PC-3 (cell line): ENCODE measurements around the gene FAM120B. TPM values are rescaled to one million over a fixed set of nuclear protein-coding genes. Genes with fewer than 3 reads are reported as not detected.

Source experiments
- ATAC-seq: fragments of 200-7000 bp; cut with Tn5 transposase; 2 replicates; pipeline ENCODE4 v1.9.1; 2020; ENCODE audit warnings: mild to moderate bottlenecking, moderate library complexity
- BruUV-seq: library from RNA; stranded (reverse); fragments of 400-500 nt; replicated peaks from 2 replicates; lab custom pipeline; 2021; lab: Mats Ljungman, UMichigan
- CTCF ChIA-PET: fragments of 300-600 bp; sonication (Branson Sonifier 250); formaldehyde crosslinking; loops from one replicate; lab custom pipeline; 2022; ENCODE audit warnings: antibody characterized with exemption; lab: Charles Lee
- POLR2A ChIA-PET: fragments of 300-600 bp; sonication (Branson Sonifier 250); formaldehyde crosslinking; loops from one replicate; lab custom pipeline; 2022; ENCODE audit warnings: antibody characterized with exemption; ENCODE audit not compliant: unreplicated experiment; lab: Charles Lee
- DNase-seq: peaks from one replicate; pipeline ENCODE4 v3.0.0-alpha.2; 2015
- H2AFZ ChIP-seq: fragments of 300-600 bp; sonication (generic); 2 replicates; pipeline ENCODE4 v1.6.0; 2016; ENCODE audit warnings: antibody characterized with exemption, low read length
- H3F3A ChIP-seq: fragments of 300-600 bp; sonication (generic); one replicate; pipeline ENCODE4 v1.6.0; 2017; ENCODE audit warnings: antibody characterized with exemption, low read length, control low read depth, mild to moderate bottlenecking; ENCODE audit not compliant: unreplicated experiment
- H3K27ac ChIP-seq: fragments of 300-600 bp; sonication (generic); 2 replicates; pipeline ENCODE4 v1.5.1; 2016; ENCODE audit warnings: mild to moderate bottlenecking, low read length
- H3K27me3 ChIP-seq: fragments of 300-600 bp; sonication (generic); 2 replicates; pipeline ENCODE4 v1.6.1; 2016; ENCODE audit warnings: low read length, mixed read lengths
- H3K36me3 ChIP-seq: fragments of 300-600 bp; sonication (generic); 2 replicates; pipeline ENCODE4 v1.6.1; 2016; ENCODE audit warnings: low read depth, mixed run types, low read length, mixed read lengths
- H3K4me1 ChIP-seq: fragments of 300-600 bp; sonication (generic); 2 replicates; pipeline ENCODE4 v1.5.1; 2016; ENCODE audit warnings: low read length; ENCODE audit not compliant: insufficient read depth
- H3K4me2 ChIP-seq: fragments of 300-600 bp; sonication (generic); 2 replicates; pipeline ENCODE4 v1.6.0; 2016; ENCODE audit warnings: low read length
- H3K4me3 ChIP-seq: fragments of 300-600 bp; sonication (generic); 2 replicates; pipeline ENCODE4 v1.5.1; 2016; ENCODE audit warnings: mild to moderate bottlenecking, low read length, mixed read lengths
- H3K79me2 ChIP-seq: fragments of 300-600 bp; sonication (generic); 2 replicates; pipeline ENCODE4 v1.6.1; 2017; ENCODE audit warnings: low read length, mixed read lengths
- H3K9ac ChIP-seq: fragments of 300-600 bp; sonication (generic); 2 replicates; pipeline ENCODE4 v1.6.0; 2016; ENCODE audit warnings: mild to moderate bottlenecking, low read length
- H3K9me2 ChIP-seq: fragments of 300-600 bp; sonication (generic); replicated peaks from 2 replicates; pipeline ENCODE4 v1.6.1; 2016; ENCODE audit warnings: mixed run types, low read length, mixed read lengths
- H3K9me3 ChIP-seq: fragments of 300-600 bp; sonication (generic); 2 replicates; pipeline ENCODE4 v1.6.1; 2016; ENCODE audit warnings: low read length, mixed read lengths
- H4K20me1 ChIP-seq: fragments of 300-600 bp; sonication (generic); 2 replicates; pipeline ENCODE4 v1.6.1; 2016; ENCODE audit warnings: low read length, mixed read lengths
- EZH2 ChIP-seq: fragments of 300-600 bp; sonication (generic); IDR thresholded peaks from one replicate; pipeline ENCODE4 v1.6.1; 2017; ENCODE audit warnings: antibody characterized with exemption, mild to moderate bottlenecking, low read length; ENCODE audit not compliant: unreplicated experiment
- EZH2phosphoT487 ChIP-seq: fragments of 300-600 bp; sonication (generic); IDR thresholded peaks from 2 replicates; pipeline ENCODE4 v1.6.1; 2018; ENCODE audit warnings: mild to moderate bottlenecking, antibody characterized with exemption, low read length, borderline replicate concordance
- intact Hi-C: fragments of 100-400 bp; cut with micrococcal nuclease; formaldehyde crosslinking; loops from 2 replicates; pipeline ENCODE4 v1.9.0; 2023
- total RNA-seq: library from RNA; depleted of rRNA; stranded (reverse); fragments of >200 nt; gene quantifications from 2 replicates; pipeline ENCODE4 v1.2.3, GENCODE V29; 2014
- TF ChIP-seq, protein P1 (sequence below): fragments of 300-600 bp; sonication (generic); conservative IDR thresholded peaks from 2 replicates; pipeline ENCODE4 v1.5.1; 2017; ENCODE audit warnings: antibody characterized with exemption, low read depth, mild to moderate bottlenecking, low read length

Gene FAM120B
- total RNA-seq, 1 experiment from 2014 or later, result 8.7 TPM

- Histone ChIP-seq H3K27me3 (no peaks in the 10 kb centered on the region), H3K79me2 (no peaks in the 10 kb centered on the region), H3K27ac (no peak overlapping the region), H3K4me3 (no peak overlapping the region), H4K20me1 (no peaks in the 10 kb centered on the region), H3K4me2 (no peak overlapping the region), H3F3A (no peaks in the 10 kb centered on the region), H3K9me2 (no peaks in the 10 kb centered on the region), H3K9me3 (no peaks in the 10 kb centered on the region), H3K36me3 (no peaks in the 10 kb centered on the region), H3K9ac (no peak overlapping the region), H3K4me1 (no peaks in the 10 kb centered on the region), H2AFZ (no peak overlapping the region)
- POLR2A ChIA-PET, result no interaction called here
- no peak for DNase-seq
- ATAC-seq, result no peak
- BruUV-seq, result no TSS peak
- CTCF ChIA-PET, result no interaction called here
- intact Hi-C loops, result no loop called here
- TF ChIP-seq EZH2phosphoT487 (no peak), EZH2 (no peak)
- TF ChIP-seq, protein P1, sequence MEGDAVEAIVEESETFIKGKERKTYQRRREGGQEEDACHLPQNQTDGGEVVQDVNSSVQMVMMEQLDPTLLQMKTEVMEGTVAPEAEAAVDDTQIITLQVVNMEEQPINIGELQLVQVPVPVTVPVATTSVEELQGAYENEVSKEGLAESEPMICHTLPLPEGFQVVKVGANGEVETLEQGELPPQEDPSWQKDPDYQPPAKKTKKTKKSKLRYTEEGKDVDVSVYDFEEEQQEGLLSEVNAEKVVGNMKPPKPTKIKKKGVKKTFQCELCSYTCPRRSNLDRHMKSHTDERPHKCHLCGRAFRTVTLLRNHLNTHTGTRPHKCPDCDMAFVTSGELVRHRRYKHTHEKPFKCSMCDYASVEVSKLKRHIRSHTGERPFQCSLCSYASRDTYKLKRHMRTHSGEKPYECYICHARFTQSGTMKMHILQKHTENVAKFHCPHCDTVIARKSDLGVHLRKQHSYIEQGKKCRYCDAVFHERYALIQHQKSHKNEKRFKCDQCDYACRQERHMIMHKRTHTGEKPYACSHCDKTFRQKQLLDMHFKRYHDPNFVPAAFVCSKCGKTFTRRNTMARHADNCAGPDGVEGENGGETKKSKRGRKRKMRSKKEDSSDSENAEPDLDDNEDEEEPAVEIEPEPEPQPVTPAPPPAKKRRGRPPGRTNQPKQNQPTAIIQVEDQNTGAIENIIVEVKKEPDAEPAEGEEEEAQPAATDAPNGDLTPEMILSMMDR, result no peak
Observed at GRCh38 chr6:170451762-170452651, 145.4 kb downstream of the FAM120B start.

GRCh38 chr6:170452767-170453545, 146.4 kb downstream of the FAM120B start:
- no peaks in the 10 kb centered on the region for H3K4me1 ChIP-seq
- no peaks in the 10 kb centered on the region for H3K36me3 ChIP-seq
- no TSS peak for BruUV-seq
- no peak overlapping the region for H2AFZ ChIP-seq
- ChIA-PET CTCF (no interaction called here), POLR2A (no interaction called here)
- no peak overlapping the region for H3K4me3 ChIP-seq
- H3K9me3 ChIP-seq, result no peaks in the 10 kb centered on the region
- TF ChIP-seq EZH2 (no peak), EZH2phosphoT487 (no peak)
- TF ChIP-seq, protein P1, result no peak
- H3K27ac ChIP-seq, result no peak overlapping the region
- no peaks in the 10 kb centered on the region for H3F3A ChIP-seq
- intact Hi-C loops, result no loop called here
- H4K20me1 ChIP-seq, result no peaks in the 10 kb centered on the region
- H3K9me2 ChIP-seq, result no peaks in the 10 kb centered on the region
- no peak overlapping the region for H3K4me2 ChIP-seq
- ATAC-seq (no peak), DNase-seq (no peak)
- H3K9ac ChIP-seq, result no peak overlapping the region
- no peaks in the 10 kb centered on the region for H3K79me2 ChIP-seq
- H3K27me3 ChIP-seq, result no peaks in the 10 kb centered on the region
